T47D (cell line): ENCODE data around the gene MAK.
"Not testable (repeated sequence)": the region's sequence is repeated elsewhere in the genome, so short reads cannot be mapped to it uniquely, and the experiment has no call there.

Experiments used
- DNase-seq, 2 experiments: peaks; one replicate each; pipeline versions ENCODE4 v3.0.0 to v3.0.0-alpha.2; 2011 to 2012; ENCODE audit warnings: low read depth in 1 of 2, low spot score in 1 of 2
- JUND ChIP-seq: IDR thresholded peaks from 2 replicates; pipeline ENCODE4 v1.6.1; 2012; ENCODE audit warnings: low read depth
- in situ Hi-C: cut with HindIII; loops from 2 replicates; pipeline ENCODE4 v1.10.0; 2016; ENCODE audit warnings: low sequenced_read_pairs, low pct_unique_long_range_greater_than_20kb

Gene MAK

DNA sequence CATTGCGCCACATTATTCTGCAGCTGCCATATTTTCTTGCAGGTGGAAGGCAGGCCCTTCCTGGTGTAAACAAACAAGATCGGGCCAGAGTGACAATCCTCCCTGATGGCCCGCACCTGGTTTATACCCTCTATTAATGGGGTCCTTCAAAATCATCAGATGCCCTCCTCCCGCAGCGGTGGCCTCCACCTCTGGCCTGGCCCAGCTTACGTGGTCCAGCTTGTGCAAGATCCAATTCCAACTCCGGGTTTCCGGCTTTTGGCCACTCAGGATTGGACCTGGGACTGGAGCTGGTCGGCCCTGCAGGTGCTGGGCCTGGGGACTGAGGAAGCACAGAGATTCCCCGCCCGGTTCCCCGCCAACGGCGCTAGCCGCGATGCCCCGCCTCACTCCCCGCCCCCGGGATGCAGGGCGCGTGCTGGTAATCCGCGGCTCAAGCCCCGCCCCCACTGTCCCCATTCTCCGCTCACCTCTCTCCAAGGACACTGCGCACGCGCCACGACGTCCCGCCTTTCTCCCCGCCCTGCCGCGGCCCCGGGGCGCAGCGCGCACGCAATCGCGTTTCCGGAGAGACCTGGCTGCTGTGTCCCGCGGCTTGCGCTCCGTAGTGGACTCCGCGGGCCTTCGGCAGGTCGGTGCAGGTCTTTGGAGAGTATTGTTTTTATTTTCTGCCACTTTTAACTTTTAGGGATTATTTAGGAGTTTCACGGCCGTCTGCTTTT is 90.9 kb downstream of the MAK start, which contains the start of gene TMEM14B:
Gene TMEM14B (plus strand): TSS at position 555 of the 722 bp plus-strand sequence. CDS start 1,441 bp downstream, outside the sequence.
- peak; percentile 95 to 98 for DNase-seq
- TF ChIP-seq JUND = no peak
- in situ Hi-C loops = no loop called here

DNA sequence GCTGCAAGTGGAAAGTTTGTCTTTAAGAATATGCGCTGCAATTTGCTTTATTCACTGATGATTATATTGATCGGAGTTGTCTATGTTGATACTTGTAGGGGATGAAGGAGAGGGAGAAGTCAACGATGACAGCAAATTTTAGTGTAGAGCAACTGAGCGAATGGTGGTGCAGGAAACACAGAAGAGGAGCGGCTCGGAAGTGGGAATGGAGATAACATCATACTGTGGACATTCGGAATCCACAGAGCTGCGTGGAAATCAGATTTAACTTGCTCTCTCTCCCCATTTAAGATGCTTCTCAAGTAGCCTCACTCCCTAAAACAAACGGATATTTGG is 91.5 kb downstream of the MAK start:
- in situ Hi-C loops = no loop called here
- DNase-seq = no peak
- no peak for TF ChIP-seq JUND

DNA sequence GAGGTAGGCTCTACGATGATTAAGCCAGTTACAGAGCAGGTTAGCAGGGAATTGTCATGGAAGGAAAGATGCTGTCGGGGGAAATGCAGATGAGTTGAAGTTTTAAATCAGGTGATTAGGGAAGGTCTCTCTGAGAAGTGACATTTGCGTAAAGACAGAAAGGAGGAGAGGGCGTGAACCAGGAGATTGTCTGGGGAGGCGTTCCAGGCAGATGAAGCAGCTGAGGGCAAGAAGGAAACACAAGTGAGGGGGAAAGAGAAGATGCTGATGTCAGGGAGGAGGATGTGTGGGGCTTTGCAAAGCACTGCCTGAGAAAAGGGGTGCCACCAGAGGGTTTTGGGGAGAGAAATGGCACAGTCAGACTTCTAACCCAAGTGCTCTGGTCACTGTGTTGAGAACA is 93.2 kb downstream of the MAK start:
- in situ Hi-C loops = no loop called here
- DNase-seq = no peak
- no peak for TF ChIP-seq JUND

DNA sequence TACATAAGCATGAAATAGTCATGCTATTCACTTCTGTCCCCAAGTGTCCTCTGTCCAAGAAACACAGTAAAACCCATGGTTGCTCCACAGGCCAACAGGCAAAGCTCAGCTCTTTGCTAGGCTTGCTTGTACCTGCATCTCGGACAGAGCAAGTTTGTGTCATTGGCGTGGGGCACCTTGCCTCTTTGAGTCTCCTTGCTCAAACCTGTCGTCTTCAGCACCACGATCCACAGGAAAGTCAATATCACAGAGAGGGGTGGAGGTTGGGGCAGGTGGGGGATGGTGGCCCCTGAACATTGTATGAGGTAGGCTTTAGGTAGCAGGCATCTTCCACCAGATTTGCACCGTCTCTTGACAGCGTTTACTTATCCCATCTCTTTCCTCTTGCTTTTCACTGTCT is 94.8 kb downstream of the MAK start:
- no peak for DNase-seq
- no peak for TF ChIP-seq JUND
- in situ Hi-C loops = no loop called here

DNA sequence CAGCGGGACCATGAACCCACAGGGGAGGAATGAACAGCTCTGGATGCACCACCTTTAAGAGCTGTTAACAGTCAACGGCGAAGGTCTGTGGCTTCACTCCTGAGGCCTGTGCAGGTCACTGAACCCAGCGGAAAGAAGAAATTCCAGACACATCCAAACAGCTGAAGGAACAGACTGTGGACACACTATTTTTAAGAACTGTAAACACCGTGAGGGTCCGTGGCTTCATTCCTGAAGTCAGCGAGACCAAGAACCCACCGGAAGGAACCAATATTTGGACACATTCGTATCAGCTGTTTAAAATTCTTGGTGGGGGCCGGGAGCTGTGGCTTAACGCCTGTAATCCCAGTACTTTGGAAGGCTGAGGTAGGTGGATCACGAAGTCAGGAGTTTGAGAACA is 96.1 kb downstream of the MAK start:
- TF ChIP-seq JUND = no peak

DNA sequence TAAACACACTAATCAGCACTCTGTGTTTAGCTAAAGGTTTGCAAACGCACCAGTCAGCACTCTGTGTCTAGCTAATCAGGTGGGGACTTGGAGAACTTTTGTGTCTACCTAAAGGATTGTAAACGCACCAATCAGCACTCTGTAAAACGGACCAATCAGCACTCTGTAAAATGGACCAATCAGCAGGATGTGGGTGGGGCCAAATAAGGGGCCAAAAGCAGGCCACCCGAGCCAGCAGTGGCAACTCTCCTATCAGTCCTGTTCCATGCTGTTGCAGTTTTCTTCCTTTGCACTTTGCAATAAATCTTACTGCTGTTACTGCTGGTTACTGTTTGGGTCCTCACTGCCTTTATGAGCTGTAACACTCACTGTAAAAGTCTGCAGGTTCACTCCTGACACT is 96.7 kb downstream of the MAK start:
- DNase-seq, in situ Hi-C loops: not testable (repeated sequence)

More for the DNA sequence above, 96.1 kb downstream of the MAK start:
- in situ Hi-C loops = no loop called here
- DNase-seq = no peak

DNA sequence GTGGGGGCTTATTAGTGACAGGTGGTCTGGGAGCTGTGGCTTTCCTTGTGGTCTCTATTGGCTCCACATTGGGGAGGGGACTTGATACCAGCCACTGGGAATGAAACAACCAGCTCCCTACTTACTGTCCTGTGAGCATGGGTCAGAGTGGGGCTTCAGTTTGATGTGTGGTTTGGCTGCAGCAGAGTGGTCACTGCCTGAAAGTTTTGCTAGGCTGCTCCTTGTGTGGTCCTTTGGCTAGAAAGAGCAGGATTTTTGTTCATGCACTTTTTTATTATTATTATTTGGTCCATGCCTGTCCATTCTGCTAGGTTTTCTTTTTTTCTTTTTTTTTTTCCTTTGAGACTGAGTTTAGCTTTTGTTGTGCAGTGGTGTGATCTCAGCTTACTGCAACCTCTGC is 98.3 kb downstream of the MAK start:
- in situ Hi-C loops = no loop called here
- DNase-seq = no peak
- no peak for TF ChIP-seq JUND

DNA sequence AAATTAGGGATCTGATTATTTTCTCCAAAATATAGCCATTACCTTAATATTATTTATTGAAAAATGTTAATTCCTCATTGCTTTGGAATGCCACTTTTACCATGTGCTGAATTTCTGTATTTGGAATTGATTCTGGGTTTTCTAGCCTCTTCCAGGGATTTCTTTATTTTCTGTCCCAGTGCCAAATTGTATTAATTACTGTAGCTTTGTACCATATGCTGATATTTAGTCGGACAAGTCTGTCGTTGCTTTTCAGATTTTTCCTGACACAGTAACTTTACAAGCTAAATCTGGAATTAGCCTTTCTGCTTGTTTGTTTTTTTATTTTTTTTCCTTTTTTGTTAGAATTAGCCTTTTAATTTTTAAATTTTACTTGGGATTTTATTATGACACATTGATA is 101.6 kb downstream of the MAK start:
- DNase-seq = no peak
- in situ Hi-C loops = no loop called here
- TF ChIP-seq JUND = no peak

DNA sequence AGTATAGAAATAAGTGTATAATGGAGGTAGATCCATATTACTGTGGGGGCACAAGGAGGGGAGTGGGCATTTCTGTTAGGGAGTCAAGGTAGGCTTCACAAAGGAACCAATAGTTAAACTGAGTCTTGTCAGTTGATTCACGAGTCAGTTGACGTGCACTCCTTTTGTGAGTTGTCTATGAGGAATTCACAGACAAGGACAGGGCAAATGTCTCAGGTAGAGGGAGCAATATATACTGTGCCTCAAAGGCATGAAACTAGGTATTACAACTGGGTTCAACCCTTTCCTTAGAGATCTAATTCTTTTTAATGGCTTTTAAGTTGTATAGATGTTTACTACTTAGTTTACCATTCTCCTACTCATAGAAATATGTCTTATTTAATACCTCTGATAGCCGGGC is 104.5 kb downstream of the MAK start:
- no peak for TF ChIP-seq JUND
- DNase-seq = no peak
- in situ Hi-C loops = no loop called here

DNA sequence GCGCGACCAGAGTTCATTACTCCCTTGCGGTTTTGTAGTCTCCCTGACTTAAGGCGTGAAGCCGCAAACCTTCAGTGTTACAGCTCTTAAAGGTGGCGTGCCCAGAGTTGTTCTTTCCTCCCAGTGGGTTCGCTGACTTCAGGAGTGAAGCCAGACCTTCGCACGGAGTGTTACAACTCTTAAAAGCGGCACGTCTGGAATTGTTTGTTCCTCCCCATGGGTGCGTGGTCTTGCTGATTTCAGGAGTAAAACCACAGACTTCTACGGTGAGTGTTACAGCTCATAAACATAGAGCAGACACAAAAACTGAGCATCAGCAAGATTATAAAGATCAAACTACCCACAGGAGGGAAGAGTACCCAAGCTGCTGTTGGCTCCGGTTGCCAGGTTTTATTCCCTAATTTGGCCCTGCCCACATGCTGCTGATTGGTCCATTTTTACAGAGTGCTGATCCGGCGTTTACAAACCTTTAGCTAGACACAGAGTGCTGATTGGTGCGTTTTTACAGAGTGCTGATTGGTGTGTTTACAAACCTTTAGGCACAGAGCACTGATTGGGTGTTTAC is 105.1 kb downstream of the MAK start:
- in situ Hi-C loops = no loop called here
- DNase-seq = no peak
- TF ChIP-seq JUND = no peak

DNA sequence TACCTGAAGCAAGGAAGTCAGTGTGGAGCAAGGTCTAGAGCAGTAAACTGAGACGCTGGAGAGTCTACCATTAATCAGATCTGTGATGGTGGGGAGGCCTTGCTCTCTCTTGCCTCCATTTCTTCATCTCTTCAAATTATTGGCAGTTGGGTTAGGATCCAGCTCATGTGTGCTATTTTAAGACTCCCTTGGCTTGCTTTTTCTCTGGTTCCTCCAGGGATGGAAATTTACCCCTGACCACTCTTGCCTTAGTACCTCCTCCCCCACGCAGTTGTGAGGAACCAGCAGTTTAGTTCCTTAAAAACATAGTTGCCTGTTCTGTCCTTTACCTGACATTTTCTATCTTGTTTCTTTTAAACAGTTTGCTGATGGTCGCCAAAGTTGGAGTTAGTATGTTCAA is 108.1 kb downstream of the MAK start:
- DNase-seq = no peak
- in situ Hi-C loops = no loop called here
- no peak for TF ChIP-seq JUND

DNA sequence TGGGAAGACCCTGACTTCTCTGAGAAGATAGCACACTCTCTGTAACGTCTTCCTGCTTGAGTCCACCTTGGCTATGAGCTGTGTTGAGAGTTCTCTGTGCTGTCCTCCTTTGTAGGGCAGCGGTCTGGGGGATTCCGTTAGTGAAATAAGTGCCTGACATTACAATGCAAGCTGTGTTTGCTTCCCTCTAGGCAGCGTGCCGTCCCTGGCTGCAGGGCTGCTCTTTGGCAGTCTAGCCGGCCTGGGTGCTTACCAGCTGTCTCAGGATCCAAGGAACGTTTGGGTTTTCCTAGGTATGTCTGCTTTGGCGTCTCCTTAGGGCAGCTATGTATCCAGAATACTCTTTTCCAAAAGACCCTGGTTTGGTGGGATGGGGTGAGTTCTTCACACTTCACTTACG is 112.6 kb downstream of the MAK start:
- no peak for DNase-seq
- in situ Hi-C loops = no loop called here
- no peak for TF ChIP-seq JUND

DNA sequence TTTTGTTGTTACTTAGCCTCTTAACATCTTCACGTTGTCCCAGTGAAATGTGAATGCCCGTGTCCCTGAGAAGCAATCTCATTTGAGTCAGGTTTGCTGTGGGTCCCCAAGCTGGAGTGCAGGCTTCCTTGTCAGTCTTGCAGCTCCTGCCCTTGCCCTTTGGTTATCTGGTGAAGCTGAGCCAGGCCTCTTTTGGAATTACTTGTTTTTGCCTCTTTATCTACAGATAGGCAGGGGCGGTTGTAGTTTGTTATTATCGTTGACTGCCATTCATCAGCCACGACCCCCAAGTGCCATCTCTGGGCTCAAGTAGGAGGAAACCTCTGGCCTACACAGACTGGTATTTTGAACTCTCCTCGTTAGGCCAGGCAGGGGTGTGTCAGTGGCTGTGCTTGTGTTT is 113.3 kb downstream of the MAK start:
- TF ChIP-seq JUND = no peak
- in situ Hi-C loops = no loop called here

DNA sequence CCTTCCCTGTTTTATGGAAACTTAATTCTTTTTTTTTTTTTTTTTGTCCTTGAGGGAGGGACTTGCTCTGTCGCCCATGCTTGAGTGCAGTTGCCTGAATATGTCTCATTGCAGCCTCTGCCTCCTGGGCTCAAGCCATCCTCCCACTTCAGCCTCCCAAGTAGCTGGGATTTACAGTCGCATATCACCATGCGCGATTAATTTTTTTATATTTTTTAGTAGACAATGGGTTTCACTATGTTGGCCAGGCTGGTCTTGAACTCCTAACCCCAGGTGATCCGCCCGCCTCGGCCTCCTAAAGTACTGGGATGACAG is 114.8 kb downstream of the MAK start:
- no peak for DNase-seq
- in situ Hi-C loops = no loop called here
- no peak for TF ChIP-seq JUND

More for the DNA sequence above, 113.3 kb downstream of the MAK start:
- no peak for DNase-seq
